Esophagus mucosa (tissue), 1 donor: Measurements from ENCODE around the gene RDH5. TPM values are rescaled to one million over a fixed set of nuclear protein-coding genes. Genes with fewer than 3 reads are reported as not detected.

ENCODE experiments used
- ATAC-seq: fragments of 200-7000 bp; cut with Tn5 transposase; one replicate; pipeline ENCODE4 v1.9.1; 2020
- total RNA-seq: library from RNA; stranded (reverse); gene quantifications from one replicate; pipeline ENCODE4 v1.2.4, GENCODE V29; 2023
- donor health status: DM: yes; HTN: yes; CAD: no.

RDH5 gene
- total RNA-seq, 1 donor from 2014 or later: 0.92 TPM

DNA sequence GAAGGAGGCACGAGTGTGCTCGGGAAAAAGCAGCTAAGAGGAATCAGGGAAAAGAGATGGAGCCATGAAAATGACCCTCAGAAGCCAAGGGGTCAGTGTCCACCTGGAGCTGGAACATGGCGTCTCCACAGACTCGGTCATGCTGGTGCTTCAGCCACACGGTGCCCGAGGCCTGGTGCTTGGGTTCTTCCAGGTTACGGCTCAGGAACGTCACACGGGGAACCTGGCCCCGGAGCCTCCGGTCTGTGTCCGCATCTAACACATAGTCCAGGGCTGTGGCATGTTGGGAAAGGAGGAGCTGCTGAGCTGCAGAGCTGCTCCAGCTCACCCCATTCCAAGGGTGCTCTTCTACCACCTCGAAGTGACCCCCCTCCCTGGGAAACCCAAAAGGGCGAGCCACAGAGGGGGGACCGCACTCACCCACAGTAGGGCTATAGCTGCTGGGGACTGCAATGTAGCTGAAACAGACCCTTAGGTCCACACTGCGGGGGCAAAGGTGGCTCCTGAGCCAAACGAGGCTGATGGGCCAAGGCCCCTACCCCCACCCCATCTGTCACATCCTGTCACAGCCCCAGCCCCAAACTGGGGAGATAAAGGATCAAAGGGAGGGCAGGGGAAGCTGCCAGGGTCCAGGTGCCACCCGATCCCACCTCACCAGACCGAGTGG lies 23.3 kb upstream of the RDH5 start:
- ATAC-seq: no peak

DNA sequence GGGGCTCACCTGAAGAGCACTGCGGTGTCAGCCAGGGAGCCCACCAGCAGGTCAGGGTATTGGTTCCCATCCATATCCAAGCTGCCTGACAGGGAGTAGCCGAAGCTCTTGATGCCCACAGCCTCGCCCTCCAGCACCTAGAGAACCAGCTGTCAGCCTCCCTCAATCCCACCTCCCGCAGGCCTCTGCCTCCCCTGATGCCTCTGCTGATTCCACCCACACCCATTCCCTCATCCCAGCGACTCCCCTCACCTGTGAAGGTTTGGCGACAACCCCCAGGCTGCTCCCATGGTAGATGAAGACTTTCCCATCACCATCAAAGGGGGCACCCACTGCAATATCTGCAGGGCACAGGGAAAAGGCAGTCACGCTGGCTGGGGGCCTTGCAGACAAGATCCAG lies 22.5 kb upstream of the RDH5 start:
- ATAC-seq: no peak

DNA sequence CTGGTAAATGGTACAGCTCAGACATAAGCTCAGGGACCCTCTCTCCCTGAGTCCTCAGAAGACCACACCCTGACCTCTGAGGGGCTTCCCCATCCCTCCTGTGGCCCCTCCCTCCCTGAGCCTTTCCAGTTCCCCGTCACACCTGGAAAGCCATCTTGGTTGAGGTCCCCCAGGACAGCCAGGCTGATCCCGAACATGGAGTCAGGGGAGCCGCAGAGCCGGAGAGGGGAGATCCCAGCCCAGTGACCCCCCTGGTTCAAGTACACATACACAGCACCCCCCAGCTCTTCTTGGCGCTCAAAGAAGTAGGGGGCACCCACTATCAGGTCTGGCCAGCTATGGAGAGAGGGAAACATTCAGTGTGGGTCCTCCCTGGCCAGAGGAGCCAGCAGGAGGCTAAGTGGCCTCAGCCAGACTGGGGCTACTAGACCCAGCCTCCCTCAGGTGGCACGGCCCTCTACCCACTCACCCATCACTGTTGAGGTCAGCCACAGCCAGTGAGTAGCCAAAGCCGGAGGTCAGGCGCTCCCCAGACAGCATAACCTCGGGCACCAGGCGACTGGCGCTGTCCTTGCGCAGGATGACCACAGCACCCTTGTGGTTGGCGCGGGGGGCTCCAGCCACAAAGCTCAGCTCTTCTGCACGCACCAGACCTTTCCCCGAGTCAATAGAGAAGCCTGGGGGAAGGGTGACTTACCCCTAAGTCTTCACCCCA lies 21.8 kb upstream of the RDH5 start:
- no peak for ATAC-seq

DNA sequence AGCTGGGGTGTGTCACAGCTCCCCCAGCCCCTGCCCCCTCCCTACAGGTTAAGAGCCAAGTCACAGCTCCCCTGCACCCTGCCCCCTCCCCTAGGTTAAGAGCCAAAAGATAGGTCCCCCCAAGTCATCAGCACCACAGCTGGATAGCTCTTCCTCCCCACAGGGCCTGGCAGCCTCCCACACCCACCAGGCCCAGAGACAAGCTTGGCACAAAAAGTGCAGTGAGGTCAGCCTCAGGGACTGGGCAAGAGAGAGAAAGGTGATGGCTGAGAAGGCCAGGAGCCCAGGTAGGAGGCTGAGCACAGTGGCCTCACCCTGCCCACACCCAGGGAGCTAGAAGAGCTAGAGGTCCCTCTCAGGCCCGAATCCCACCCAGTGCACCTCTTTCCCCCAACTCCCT lies 21.2 kb upstream of the RDH5 start:
- ATAC-seq: no peak

DNA sequence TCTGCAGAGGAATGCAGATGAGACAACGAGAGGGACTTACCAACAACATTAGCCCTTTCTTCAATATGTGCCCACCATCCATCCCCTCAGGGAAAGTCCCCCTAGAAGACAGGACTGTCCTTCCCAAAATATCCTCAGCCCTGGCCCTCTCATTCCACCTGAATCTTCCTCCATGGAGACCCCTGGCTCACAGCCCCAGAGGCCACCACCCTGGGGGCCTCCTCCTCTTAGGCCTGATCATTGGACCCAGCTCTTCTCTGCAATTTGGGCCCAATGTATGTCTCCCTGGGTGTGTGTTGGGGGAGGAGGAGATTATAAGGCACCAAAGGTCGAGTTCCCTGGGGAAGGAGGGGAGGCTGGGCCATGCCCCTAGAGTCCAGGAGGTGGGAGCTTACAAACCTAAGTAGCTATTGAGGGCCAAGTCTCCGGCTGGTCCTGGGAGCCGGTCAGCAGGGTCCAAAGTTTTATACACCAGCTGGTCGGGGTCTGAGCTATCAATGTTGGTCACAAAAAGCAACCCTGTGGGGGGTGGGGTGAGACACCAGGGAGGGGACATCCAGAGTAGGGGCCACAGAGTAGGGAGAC lies 20.6 kb upstream of the RDH5 start:
- ATAC-seq: no peak

DNA sequence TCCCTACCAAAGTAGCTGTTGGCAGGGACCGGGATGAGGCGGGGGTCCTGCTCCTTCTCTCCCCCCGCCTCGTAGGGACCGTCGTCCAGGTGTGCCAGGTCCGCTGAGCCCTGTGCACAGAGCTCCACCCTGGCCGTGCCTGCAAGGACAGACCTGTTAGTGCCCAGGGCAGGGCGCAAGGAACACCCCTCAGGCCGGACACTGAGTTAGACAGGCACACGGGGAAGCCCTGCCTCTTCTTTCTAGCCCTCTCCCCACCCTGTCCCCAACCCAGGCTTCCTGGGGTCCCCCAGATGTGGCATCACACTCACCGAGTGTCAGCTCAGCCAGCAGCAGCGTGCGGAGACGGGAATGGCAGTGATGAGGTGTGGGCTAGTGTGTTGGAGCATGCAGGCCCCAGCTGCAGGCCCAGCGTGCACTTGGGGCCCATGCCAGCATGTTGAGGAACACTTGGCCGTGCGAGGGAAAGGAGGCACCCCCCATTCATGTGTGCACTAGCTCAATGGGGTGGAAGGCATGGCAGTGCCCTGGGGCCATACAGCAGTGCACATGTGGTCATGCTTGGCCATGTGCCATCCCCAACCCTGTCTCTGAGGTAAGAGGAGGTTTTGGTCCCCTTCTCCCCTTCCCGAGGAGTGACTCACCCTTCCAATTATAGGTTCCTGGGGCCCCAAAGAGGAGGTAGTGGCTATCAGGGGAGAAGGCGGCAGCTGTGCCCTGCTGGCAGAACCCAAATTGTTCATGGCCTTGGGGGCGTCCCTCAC lies 19.8 kb upstream of the RDH5 start:
- ATAC-seq: no peak

DNA sequence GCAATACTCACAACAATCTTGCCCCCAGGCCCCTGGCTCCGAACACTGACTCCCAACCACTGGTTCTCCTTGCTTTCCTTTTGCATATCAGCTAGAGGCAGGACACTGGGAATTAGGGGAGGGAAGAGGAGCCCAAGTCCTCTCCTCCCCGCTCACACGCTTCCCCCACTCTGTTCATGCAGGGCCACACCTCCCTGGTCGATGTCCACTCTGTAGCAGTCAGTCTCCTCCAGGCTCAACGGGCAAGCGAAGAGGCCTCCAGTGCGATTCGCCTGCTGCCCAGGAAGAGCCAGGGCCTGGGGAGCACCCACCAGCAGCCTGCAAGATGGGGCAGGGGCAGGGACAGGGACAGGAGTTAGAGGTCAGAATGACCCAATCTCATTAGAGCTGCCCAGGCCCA lies 17.3 kb upstream of the RDH5 start:
- no peak for ATAC-seq

DNA sequence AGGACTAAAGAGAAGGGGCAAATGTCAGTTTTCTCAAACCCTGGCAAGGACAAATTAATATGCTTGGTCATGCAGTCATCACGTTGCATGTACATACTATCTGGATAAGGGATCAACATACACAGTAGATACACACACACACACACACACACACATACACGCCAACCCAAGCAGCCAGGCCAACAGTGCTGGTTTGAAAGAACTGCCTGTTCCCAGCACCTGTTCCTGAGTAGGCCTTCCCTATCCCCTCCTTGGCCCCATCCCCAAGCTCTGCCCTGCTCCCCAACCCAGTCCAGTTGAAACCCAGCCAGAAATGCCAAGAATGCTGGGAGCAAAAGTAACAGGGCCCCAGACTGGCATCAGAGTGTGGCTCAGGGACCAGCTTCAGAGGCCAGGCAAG lies 16.9 kb upstream of the RDH5 start:
- no peak for ATAC-seq

DNA sequence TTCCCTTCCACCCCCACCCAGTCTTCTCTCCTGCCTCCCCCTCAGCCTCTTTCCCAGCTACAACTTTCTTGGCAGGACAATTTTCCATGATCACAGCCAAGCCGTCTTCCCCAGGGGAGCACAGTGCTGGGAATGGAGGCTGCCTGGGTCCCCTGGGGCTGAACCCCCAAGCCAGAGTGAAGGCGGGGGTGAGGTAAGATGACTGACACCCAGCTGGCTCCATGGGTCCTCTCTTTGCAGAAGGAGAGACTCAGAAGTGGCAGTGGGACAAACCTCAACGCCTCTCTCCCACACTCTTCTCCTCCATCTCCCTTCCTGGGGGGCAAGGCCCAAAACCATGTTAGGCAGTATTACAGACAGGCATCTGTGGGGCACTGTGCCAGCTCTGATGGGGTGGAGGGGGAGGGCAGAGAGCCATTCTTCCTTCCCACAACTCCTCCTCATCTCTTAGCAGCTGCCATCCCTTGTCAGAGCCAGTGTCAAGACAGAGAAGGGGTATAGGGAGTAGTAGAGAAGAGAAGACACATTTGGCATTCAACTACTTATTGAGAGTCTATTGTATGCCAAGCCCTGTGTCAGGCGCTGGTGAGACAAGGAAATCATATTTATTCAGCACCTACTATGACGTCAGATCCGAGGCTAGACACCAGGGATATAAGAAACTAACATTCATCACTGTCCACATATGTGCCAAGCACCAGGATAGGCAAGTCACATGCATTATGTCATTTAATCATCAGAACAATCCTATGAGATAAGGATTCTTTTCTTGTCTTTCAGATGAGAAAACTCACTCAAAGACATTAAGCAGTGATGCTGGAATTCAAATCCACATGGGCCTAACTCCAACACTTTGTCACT lies 16.1 kb upstream of the RDH5 start:
- no peak for ATAC-seq

DNA sequence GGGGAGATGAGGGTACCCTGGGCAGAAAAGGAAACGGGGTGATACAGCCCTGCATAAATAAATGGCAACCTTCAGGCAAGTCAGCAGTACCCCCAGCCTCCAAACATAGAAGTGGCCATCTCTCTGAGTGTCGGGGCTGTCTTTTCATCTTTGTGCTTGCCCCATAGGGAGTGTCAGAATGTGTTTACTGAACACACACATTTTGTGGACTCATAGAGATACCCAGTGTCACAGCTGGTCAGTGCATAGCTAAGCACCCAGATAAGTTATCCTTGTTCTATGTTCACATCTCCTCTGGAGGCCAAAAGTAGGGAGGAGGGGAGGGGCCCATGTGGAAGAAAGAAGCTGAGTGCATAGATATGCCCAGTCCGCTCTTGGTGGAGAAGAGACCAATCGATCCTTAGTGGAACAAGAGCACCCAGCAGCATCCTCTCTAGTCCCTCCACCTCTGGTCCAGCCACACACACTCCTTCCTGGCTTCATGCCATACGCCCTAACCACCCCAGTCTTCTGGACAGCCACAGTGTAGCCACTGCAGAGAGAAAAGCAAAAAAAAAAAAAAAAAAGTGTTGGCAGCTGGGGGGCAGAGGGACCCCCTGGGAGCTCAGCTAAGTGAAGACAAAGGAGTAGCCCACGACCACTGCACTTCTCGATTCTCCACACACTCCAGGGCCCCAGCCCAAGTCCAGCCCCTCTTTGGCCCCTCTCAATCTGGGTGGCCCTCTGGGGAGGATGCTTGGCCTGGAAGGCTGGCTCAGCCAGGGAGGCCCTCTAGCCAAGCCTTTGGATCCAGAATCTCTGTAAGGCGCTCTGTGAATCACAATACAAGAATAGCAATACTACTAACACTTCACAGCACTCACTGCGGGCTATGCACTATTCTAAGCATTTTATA lies 15.1 kb upstream of the RDH5 start:
- ATAC-seq: no peak

DNA sequence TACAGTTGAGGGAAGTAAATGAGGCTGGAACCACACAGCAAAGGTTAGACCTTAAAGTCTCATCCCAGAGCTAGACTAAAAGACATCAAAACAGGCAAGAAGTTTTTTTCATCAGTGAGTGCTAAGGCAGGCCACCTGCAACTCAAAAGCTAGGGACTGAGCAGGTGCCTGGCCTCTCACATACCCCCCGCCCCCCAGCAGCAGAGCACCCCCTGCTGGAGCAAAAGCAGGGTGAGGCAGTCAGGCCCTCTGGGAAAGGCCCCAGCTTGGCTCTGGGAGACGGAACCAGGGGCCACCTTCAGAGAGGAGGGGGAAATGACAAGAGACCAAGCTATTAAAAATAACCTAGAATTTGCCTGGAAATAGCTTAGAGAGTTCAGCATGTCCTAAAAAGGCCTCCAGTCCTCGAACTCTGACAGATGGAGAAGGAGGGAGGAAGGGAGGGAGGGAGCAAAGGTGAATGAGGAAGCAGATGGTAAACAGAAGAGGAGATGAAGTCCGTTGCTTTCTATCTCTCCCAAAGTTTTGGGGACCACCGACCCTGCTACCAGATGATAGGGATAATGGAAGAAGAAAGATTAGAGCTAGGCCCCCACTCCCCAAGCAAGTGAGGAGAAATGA lies 14.3 kb upstream of the RDH5 start:
- no peak for ATAC-seq

DNA sequence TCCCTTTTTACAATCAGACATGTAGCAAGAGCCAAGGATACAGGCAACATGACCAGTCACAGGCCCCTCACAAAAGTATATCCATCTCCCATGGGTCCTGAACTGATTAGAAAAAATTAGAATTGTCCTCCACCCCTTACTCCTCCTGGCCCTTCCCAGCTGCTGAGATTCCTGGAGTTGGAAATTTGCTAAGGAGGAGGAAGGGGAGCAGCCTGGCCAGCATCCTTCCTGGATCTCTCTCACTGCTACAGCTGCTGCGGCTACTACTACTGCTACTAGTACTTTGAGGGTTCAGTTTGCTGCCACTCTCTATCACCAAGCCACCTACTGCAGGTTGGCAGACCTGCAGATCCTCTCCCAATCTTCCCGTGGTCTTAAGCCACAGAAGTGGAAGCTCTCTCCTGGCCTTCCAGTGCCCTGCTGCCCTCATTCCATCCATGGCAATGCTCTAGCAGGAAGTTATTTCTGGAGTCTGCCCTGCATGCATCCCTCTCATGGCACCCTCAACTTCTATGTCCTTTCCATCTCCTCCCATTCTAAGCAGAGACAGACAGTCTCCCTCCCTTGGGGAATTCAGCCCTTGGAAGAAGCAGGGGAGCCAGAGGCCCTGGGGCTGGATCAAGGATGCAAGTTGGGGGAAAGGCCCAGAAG lies 13.5 kb upstream of the RDH5 start:
- no peak for ATAC-seq

DNA sequence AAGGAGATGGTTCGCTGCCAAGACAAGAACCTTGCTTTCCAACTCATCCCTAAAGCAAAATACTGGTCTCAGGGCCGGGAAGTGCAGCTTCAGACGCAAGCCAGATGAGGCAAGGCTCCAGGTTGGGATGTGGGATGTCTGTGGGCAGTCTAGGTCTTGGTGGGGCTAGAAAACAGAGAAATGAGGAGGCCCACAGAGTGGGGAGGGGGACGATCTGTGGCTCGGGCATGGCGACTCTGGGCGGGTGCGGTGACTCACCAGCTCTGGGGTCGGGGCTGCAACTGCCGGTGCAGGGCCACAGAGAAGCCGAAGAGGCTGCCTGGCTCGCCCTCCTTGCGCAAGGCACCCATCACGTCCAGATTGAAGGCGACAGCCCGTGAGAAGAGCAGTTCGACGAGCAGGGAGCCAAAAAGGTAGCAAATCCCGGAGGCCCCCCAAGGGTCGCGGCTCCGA lies 12.9 kb upstream of the RDH5 start:
- no peak for ATAC-seq

DNA sequence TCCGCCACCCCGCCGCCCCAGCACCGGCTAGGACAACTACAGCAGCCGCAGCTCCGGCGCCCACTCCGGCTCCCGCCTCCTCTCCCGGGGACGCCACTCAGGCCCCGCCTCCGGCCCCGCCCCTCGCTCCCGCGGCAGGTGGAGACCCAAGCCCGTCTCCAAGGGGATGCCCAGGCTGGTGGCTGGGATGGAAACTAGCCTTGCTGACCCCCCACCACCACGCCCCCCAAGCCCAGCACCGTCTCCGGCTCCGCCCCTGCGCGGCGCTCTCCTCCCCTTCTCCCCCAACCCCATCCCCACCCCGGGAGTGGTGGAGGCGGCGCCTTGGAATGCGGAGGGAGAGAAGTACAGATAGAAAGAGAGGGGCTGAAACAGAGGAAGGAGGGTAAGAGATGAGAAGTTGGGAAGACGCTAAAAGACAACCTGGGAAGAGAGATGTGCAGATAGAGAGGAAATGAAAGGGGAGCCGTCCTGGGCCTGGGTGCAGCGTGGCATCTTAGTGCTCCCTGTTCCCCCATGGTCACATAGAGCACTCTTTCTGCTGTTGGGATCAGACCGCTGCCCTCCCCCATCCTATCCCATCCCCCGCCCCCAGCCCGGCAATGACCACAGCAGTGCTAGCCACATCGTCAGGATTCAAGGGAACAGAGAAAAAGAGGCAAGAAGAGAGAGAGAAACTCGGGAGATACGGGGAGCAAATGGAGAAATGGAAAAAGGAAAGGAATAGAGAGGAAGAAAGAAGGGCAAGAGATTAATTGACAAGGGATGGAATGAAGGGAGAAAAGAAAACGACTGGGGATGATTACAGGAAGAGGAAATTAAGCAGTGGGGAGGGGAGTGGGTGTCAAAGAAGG lies 12.1 kb upstream of the RDH5 start, which contains the start of gene ITGA7:
ITGA7 (minus strand) TSS at position 64 of the 854 bp plus-strand sequence. CDS start 222 bp downstream, outside the sequence.
- ATAC-seq: peak; percentile 24

DNA sequence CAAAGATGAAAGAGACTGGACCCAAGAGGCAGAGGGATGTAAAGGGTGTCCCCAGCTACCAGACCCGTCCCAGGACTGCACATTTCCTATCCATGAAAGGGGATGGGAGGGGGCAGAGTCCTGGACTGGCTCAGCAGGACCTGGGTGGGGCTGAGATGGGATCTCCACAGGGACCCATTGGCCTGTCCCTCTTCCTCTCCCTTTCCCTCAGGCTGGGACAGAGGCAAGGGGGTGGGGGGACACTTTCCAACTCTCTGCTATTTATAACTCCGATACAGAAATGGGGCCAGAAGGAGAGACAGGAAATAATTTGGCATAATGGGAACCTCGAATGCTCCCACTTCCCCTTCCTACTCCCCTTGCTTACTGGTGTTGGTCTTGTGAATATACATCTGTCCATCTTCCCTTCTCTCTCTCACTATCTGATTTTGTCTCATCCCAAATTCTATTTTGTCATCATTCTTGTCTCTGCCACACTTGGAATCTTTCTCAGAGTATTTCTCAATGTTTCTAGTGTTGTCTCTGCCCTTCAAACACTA lies 11.4 kb upstream of the RDH5 start:
- ATAC-seq: no peak

DNA sequence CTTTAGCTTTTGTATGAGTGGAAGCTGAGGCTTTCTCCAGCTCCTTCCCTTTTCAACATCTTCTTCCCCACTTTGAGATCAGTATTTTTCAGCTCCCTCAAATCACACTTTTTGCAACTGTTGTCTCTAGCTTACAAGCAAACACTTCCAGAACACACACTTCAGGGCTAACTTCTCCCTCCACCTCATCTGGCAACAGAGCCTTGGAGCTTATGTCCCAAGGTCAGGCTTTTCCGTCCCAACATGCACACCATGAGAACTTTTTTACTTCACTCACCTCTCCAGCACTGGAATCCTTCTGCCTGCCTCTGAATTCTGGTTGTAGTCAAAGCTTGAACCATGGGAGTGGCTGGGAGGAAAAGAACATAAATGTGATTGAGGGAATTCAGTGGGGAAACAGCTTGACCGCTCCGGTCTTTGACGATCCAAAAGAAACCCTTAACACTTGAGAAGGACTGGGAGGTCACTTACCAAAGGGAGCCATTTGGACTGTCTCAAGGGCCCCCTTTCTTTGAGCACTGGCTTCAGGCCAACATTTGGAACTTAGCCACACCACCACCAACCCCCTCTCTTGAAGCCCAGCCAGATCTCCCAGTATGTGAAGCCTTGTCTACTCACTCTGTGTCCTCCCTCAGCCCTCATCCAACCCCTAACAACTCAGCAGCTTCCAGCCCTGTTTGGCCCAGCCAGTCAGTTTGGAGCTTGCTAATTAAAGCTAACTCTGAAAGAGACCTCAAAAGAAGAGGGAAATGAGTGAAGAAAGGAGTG lies 8.2 kb upstream of the RDH5 start:
- no peak for ATAC-seq

DNA sequence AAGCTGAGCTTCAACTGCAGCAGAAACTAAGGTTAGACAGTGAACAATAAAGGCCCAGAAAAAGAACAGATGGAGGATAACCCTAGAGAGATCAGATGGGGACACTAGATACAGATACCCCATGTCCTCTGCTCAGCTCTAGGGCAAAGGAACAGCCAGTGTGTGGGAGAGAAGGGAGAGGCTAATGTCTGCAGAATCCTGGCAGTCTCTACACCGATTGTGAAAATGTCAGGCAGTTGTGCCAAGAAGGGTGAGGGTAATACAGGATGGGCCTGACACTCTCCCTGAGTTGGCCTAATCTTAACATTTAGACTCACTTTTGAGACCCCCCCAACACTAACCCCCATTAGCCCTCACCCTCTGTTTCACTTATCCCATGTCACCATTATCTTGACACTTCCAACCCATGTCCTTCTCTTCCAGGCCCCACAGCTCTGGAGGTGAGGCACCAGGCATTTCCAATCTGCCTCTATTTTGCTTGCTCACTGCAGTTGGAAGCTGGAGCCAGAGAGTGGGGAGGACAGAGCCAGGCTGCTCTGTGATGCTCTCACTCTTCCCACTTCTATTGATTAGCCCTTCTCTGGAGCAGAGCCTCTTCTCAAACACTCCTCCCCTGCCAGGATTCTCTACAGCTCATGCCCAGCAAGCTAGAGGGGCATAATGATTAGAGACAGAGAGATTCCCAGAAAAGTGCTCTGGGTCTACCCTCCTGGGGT lies 7.3 kb upstream of the RDH5 start:
- ATAC-seq: no peak
